Kidney (tissue), 14 donors: ENCODE data around the gene SULT1E1. TPM values are rescaled to one million over a fixed set of nuclear protein-coding genes. Genes with fewer than 3 reads are reported as not detected.

Experiments
- DNase-seq, 5 donors: peaks; one replicate each; pipeline ENCODE4 v3.0.0-alpha.2; 2013 to 2020
- FAIRE-seq: peaks from 2 replicates; lab custom pipeline; 2012; peaks lifted over from hg19 to GRCh38; lab: Jason Lieb, UNC
- H3K27ac ChIP-seq, 2 donors: one replicate each; pipeline ENCODE4 v1.7.0; 2013; ENCODE audit warnings: low read depth in 2 of 2, low read length in 2 of 2, inconsistent platforms in 1 of 2
- H3K27me3 ChIP-seq: one replicate; pipeline ENCODE4 v1.7.1; 2013; ENCODE audit warnings: low read length, inconsistent platforms; ENCODE audit not compliant: control insufficient read depth, insufficient read depth
- H3K36me3 ChIP-seq, 3 donors: one replicate each; pipeline versions ENCODE4 v1.7.0 to v1.7.1; 2013; ENCODE audit warnings: low read length in 3 of 3, control low read depth in 1 of 3, inconsistent platforms in 1 of 3; ENCODE audit not compliant: insufficient read depth in 3 of 3, control insufficient read depth in 2 of 3
- H3K4me1 ChIP-seq, 3 donors: one replicate each; pipeline versions ENCODE4 v1.7.0 to v1.7.1; 2013; ENCODE audit warnings: low read length in 3 of 3, inconsistent platforms in 1 of 3, low read depth in 1 of 3; ENCODE audit not compliant: control insufficient read depth in 2 of 3, insufficient read depth in 2 of 3
- H3K4me3 ChIP-seq, 3 donors: one replicate each; pipeline versions ENCODE4 v1.7.0 to v1.8.1; 2013; ENCODE audit warnings: low read length in 3 of 3, control low read depth in 1 of 3, inconsistent platforms in 1 of 3
- H3K9ac ChIP-seq, 3 donors: one replicate each; pipeline versions ENCODE4 v1.7.0 to v1.7.1; 2013; ENCODE audit warnings: low read length in 3 of 3, control low read depth in 1 of 3, inconsistent platforms in 1 of 3
- H3K9me3 ChIP-seq, 3 donors: one replicate each; pipeline versions ENCODE4 v1.7.0 to v1.7.1; 2013; ENCODE audit warnings: low read length in 3 of 3, control low read depth in 1 of 3, inconsistent platforms in 1 of 3; ENCODE audit not compliant: control insufficient read depth in 2 of 3, insufficient read depth in 1 of 3
- CTCF ChIP-seq: IDR thresholded peaks from 3 replicates; pipeline ENCODE4 v1.5.1; 2012; ENCODE audit warnings: mild to moderate bottlenecking, moderate library complexity, borderline replicate concordance; ENCODE audit not compliant: insufficient read depth; ENCODE audit errors: extremely low read depth
- intact Hi-C: fragments of 100-400 bp; cut with DNase I; formaldehyde crosslinking; loops from one replicate; pipeline ENCODE4 v1.11.1; 2022
- polyA plus RNA-seq: library from polyadenylated mRNA; stranded (reverse); fragments of 350-450 nt; fragmentation: Illumina TruSeq; extraction: RNeasy Lipid Tissue Mini Kit (QIAGEN cat#74804); gene quantifications from one replicate; pipeline ENCODE4 v1.2.3, GENCODE V29; 2014; ENCODE audit warnings: low read depth, low replicate concordance; ENCODE audit not compliant: insufficient read depth
- total RNA-seq: library from RNA; stranded (reverse); fragmentation: NEBNext Ultra II Directional; extraction: Animal tissue kit (Norgen Biotek cat#: 25700); gene quantifications from one replicate; pipeline ENCODE4 v1.2.1, GENCODE V29; 2021
- donor health status: control.
- donor health status: control.
- donor health status: control.
- donor health status: control.
- donor health status: control.
- donor health status: DM: yes; HTN: yes; CAD: no.
- donor health status: Normal renal cell carcinoma (clear cell type).

Gene SULT1E1
- total and polyA plus RNA-seq, 2 donors from 2014 or later, result 0.28 to 1.4 TPM

- DNase-seq, result no peak
- H3K9me3 ChIP-seq, result no peaks in the 10 kb centered on the region
- FAIRE-seq, result no peak
- TF ChIP-seq CTCF, result no peak
- no peak overlapping the region for H3K9ac ChIP-seq
- peaks cover 9 to 29% (median 9%) of the 10 kb centered on the region in 3 donors for H3K4me1 ChIP-seq
- no peak overlapping the region for H3K27ac ChIP-seq
- H3K27me3 ChIP-seq, result no peaks in the 10 kb centered on the region
- intact Hi-C loops, result no loop called here
- H3K36me3 ChIP-seq, result no peaks in the 10 kb centered on the region
- no peak overlapping the region for H3K4me3 ChIP-seq
Measured at GRCh38 chr4:69835766-69836165, 24.2 kb downstream of the SULT1E1 start.

- DNase-seq (no peak), FAIRE-seq (no peak)
- H3K27me3 ChIP-seq, result no peaks in the 10 kb centered on the region
- peaks cover 9 to 31% (median 13%) of the 10 kb centered on the region in 3 donors for H3K4me1 ChIP-seq
- no peaks in the 10 kb centered on the region for H3K9me3 ChIP-seq
- TF ChIP-seq CTCF, result no peak
- H3K9ac ChIP-seq, result no peak overlapping the region
- peak overlapping the region; percentile 38 to 41 for H3K27ac ChIP-seq
- intact Hi-C loops, result no loop called here
- H3K36me3 ChIP-seq, result no peaks in the 10 kb centered on the region
- H3K4me3 ChIP-seq, result no peak overlapping the region
Measured at GRCh38 chr4:69833251-69833650, 26.7 kb downstream of the SULT1E1 start.

- Histone ChIP-seq H3K27me3 (no peaks in the 10 kb centered on the region), H3K27ac (peak overlapping the region; percentile 54 to 61)
- no peak for FAIRE-seq
Measured at GRCh38 chr4:69832326-69833030, 27.5 kb downstream of the SULT1E1 start.

More at GRCh38 chr4:69832326-69833030, 27.5 kb downstream of the SULT1E1 start:
- Histone ChIP-seq H3K9ac (no peak overlapping the region), H3K9me3 (no peaks in the 10 kb centered on the region), H3K4me3 (peak overlapping the region in 2 of 3 donors; percentile 26 to 38), H3K36me3 (no peaks in the 10 kb centered on the region), H3K4me1 (peaks cover 9 to 31% (median 13%) of the 10 kb centered on the region in 3 donors)
- intact Hi-C loops, result no loop called here
- no peak for TF ChIP-seq CTCF
- peak in 4 of 5 donors; percentile 62 to 78 (median 68) for DNase-seq
